EL (cell line): ENCODE data around the gene COBL.

ENCODE experiments used
- DNase-seq: peaks from one replicate; pipeline ENCODE4 v3.0.0-alpha.2; 2016

The COBL gene

GRCh38 chr7:51033727-51034520 lies 282.7 kb downstream of the COBL start:
- DNase-seq = no peak

DNA sequence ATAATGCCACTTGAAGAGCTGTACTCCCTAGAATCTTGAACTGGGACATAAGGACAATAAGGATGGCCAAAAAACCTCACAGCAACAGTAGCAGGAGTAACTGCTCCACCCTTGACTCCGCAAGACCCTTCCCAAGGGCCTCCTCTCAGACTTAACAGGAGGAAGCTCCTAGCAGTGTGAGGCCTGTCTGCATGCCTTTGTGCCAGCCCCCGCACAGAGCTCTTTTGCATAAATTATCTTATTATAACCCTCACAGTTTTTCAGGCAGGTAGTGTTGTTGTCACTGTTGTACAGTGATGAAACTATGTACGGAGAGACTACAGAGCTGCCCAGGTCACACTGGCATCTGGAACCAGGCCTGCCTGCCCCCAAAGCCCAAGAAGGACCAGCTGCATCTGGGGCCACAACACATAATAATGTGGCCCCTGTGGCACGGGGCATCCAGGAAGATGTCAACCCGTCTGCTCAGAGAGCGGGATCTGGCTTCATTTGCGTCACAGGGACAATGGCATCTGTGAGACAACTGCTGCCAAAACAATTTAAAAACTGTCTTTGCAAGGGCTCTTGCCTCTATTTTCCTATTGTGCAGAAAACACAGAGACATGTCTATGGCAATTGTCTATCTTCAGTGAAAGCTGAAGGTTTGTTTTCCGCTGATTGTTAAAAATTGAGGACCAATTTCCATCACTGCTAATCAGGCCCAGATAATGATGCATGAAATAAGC lies 284.7 kb downstream of the COBL start:
- no peak for DNase-seq

- no peak for DNase-seq
Measured at GRCh38 chr7:51031216-51031615, 285.4 kb downstream of the COBL start.

DNA sequence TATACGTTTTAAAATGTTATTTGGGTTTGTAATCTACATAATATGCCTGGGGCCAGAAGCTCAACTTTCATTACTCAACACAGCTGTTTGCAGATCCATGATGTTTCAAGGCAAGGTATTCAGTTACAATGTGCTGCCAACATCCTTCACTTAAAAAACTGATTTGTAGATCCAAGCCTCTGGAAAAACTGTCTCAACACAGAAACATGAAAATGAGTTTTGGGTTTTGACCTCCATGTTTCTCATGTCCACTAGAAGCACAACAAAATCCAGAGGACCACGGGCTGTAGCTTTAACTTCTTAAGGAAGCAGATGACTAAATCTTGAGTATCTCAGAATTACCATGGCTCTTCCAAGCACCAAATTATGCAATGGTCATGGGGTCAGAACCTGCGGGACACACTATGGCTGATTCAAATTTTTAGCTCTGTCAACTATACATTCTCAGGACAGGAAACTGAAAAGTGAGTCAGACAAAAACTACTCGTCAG lies 286.9 kb downstream of the COBL start:
- DNase-seq = peak; percentile 93

GRCh38 chr7:51029131-51029530 lies 287.5 kb downstream of the COBL start:
- DNase-seq = no peak

DNA sequence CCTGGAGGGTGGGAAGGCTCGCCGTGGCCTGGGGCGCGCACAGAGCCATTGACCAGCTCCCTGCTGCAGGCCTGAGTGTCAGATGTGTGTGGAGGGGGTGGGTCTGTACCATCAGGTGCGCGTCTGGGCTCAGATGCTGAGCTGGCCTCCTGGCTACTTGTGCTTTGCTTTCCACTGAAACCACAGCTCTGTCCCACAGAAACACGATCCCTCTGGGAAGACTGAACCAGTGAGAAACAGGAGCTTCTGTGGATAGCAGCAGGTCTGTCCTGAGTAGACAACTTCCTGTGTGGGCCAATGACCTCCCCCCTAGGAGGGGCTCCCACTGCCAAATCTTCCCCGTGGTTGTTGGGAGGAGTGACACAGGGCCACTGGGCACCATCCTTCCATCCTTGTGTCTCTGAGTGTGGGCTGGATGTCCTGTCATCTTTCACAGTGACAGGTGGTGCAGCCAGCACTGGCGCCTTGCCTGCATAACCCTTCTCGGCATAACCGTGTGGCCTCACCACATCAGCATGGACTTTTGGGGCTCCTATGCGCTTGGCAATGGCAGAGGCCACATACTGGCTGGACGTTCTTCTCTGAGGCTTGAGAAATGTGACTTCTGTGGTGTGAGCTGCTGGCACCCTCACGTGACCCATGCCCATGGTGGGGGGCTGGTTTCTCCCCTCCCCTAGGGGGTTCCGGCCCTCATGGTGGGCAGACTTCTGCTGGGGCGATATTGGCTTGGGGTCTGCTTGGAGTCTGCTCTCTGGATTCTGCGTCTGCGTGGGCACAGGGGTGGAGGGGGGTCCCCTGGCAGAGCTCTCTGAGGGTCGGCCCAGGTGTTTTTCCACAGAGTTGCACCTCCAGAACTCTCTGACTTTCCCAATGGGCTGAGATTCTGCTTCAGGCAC lies 288.4 kb downstream of the COBL start:
- DNase-seq = no peak

DNA sequence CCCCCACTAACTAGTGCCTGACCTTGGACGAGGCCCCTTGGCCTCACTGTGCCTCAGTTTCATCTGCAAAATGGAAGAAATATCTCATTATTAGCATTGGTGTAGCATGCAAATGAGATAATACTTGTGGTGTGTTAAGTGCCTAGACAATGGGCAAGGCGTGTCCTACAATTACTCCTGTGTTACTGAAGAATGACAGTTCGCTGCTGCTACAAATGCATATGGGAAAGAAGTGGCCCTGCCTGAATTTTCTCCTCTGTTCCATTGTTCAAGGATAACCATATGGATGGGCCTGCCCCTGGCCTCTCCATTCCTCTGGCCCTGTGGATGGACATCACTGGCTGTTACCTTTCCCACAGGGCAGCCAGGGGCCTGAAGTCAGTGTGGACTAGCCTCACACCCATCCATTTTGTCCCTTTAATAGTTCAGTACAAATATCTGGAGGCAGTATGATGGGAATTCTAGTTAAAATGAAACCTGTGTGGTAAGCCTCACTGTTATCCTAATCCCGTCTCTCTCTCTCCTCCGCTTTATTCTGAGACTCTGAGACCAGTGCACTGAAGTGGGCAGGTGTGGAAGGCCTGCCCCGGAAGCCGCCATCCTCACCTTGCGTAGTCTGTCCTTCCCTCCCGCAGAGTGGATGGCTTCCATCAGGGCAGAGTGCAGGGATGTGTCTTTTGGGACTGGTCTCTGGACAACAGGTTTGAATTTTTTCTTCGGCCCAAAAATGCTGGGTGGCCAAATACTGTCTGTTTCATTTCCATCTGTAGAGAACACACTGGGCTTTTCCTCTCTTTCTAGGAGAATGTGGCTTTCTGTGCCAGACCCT lies 289.3 kb downstream of the COBL start:
- DNase-seq = no peak

DNA sequence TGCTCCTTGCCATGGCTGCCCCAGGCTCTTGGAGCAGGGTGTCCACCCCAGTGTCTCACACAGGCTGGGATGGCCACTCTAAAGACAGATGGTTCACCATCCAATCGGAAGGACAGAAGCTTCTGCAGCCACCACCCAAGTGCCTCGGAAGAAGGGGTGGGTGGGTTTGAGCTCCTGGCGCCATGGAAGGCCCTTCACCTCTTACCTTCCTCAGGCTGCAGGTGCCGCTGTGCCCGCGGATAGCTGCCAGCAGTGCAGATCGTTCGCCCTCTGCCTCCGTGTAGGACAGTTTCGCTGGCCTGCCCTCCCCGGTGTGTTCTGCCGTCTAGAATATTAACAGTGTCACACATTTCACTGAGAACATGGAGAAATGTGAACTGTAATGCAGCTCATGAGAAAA lies 290.3 kb downstream of the COBL start:
- DNase-seq = no peak

GRCh38 chr7:51025668-51026067 lies 290.9 kb downstream of the COBL start:
- DNase-seq = no peak

DNA sequence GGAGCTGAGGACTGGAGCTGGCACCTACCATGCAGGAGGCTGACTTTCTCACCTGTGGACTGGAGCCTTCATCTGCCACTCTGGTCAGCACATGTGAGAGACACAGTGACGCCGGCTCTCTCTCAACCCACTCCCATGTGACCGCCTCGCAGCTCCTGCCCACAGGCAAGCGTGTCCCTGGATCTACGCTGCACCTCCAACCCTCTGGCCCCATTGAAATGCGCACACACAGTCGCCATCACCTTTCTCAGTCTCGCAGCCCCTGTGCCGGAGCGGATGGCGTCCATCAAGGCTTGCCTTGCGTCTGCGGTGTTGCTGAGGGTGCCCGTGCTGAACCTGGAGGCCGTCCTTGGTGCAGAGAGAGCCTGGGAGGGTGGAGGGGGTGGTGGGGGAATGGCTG lies 291.7 kb downstream of the COBL start:
- DNase-seq = no peak

GRCh38 chr7:51023547-51023946 lies 293.1 kb downstream of the COBL start:
- no peak for DNase-seq

GRCh38 chr7:51022821-51023220 lies 293.8 kb downstream of the COBL start:
- no peak for DNase-seq

- no peak for DNase-seq
Measured at GRCh38 chr7:51021906-51022570, 294.6 kb downstream of the COBL start.

GRCh38 chr7:51020944-51021343 lies 295.7 kb downstream of the COBL start:
- no peak for DNase-seq

DNA sequence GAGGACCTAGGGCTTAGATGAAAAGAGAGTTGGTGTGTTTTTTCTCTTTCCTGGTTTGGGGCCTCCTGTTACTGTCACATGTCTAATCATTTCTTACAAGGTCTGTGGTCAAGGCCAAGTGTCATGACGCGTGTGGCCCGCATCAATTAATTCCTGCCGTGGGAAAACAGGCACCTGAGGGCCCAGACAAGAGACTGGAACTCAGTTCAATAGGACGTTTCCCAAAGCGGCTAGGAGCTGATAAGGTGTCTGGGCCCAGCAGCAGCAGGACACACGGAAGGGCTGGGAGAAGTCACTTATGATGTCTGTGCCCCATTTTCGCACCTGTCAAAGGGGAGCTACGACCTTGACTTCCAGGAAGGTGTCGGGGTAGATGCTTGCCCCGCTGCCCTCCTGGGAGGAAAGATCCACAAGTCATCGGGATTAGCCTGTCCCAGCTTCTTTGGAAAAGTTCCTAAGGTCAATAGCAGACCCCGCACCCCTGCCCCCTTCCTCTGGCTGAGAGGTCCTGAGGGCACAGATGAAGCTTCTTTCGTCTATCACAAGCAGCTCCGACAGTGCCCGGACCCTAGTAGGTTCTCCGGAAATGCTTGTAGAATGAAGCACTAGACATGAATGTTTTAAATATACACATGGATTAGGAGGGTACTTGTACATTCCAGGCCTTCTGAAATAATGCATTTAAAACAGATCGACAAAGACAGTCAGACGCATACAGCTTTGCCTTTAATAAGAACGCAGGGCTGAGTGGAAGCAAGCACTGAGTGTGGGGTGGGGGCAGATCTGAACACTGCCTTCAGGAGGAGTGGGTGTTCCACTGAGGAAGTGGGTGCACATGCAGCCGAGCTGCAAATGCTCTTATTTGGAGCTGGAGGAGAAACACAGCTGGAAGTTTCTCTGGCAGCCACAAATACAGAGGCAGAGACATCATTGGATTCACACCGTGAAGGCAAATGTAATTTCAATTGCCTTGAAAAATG lies 296.4 kb downstream of the COBL start:
- peak; percentile 57 for DNase-seq

DNA sequence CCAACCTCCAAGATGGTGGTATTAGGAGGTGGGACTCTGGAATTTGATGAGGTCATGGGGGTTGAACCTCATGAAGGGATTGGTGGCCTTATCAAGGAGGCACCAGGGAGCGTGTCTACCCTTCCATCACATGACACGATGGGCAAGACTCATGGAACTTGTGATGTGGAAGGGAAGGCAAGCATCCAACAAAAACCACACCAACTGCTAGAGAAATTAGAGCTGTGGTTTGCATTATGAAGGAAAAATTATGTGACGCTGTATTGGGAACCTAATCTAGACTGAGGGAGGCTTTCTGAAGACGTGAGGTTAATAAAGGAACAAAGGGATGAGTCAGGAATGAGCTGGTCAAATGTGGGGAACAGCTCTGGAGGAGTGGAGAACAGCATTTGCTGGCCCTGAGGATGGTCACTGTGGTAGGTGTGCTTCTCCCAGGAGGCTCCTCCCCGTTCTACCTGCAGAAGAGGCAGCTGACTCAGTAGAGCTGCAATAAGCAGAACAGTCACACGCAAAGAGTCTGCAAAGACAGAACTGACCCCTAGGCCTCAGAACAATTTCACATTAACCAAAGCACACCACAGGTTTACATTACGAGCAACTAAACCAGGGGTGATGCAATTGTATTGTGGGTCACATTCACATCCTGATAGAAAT lies 297.3 kb downstream of the COBL start:
- peak; percentile 72 for DNase-seq

- DNase-seq = no peak
Measured at GRCh38 chr7:51017576-51018535, 298.8 kb downstream of the COBL start.

DNA sequence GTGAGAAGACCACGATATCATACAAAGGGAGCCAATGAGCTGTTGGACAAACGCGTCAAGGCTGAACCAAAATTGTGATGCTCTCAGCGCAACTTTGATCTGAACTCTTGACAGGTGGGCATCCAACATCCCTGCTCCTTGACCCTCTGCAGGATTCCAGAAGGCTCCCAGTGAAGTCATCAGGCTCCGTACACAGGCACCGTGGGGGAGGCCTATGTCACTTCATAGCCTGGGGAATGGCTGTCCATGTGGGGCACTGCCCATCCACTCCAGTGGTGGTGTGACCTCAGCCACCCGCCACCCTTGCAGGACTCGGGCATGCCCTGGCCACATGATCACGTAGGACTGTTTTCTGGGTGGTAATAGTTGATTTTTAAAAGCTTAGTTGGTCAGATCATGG lies 300.1 kb downstream of the COBL start:
- DNase-seq = no peak

GRCh38 chr7:51015581-51015980 lies 301.0 kb downstream of the COBL start:
- DNase-seq = no peak
